HG02943 (cell line): ENCODE measurements around the gene DAAM1.
A peak's percentile ranks its signal among the peaks of the same experiment; 100 is the strongest.

Source experiments
- ATAC-seq: cut with Tn5 transposase; IDR thresholded peaks from one replicate; pipeline ENCODE4 v1.9.1; 2021; ENCODE audit warnings: mild to moderate bottlenecking, low read depth, moderate library complexity; ENCODE audit not compliant: unreplicated experiment

DAAM1 gene

GRCh38 chr14:59187118-59187517, 1.3 kb upstream of the DAAM1 start:
- ATAC-seq: no peak

DNA sequence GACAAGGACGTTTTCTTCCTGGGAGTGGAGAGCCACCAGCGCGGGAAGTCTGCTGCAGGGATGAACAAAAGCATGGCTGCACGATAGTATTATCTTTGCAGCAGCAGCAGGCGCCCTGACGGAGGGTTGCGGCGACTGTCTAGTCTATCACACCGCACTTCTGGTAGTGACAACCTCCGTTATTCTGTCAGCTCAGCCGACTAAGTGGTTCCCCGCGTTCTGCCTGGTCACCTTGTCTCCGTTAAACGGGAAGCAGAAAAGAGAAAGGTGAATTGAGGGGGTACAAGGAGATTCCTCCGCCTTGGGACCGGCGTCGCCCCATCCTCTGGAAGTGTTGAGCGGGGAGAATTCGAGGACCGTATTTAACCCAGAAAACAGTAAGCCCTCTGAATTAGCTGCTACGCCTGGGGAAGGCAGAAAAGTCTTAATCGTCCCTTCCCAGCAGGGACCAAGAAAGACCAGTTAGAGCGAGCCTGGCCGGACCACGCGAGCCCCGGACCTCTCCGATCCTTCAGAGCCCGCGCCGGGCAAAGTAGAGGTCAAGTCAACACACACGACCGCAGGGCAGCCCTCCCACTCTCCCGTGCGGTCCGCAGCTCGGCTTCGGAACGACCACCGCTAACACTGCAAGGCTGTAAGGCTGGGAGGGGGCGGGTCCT, 536 bp upstream of the DAAM1 start:
- peak; percentile 9 for ATAC-seq

DNA sequence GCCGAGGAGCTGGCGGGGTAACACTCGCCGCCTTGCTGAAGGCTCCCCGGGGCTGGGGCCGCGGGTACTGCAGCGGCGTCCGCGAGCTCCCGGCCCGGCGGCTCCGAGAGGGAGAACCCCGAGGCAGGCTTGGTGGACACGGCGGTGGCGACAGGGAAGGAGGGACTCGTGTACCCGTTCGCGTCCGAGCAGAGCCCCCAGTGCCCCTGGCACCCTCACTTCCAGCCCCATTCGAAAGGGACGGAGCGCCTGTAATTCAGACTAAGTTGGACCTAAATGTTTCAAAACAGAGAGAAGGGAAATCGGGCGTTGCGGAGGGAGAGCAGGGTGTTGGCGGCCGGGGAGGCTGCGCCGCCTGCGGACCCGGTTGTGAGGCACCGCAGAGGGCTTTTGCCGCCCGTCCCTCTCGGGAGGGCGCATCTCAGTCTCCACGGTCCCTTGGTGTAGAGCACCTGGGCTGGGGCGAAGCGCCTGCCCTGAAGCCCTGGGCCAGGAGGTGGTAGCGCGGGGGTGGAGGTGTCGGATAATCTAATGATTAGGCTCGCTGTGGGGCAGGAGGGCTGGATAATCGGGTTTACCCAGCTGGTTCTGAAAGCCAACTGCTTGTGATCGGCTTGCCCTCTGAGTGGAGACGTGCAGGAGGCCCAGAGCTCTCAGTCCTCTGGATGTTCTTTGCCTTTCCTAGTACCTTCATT, 771 bp downstream of the DAAM1 start:
- ATAC-seq: peak; percentile 16

DNA sequence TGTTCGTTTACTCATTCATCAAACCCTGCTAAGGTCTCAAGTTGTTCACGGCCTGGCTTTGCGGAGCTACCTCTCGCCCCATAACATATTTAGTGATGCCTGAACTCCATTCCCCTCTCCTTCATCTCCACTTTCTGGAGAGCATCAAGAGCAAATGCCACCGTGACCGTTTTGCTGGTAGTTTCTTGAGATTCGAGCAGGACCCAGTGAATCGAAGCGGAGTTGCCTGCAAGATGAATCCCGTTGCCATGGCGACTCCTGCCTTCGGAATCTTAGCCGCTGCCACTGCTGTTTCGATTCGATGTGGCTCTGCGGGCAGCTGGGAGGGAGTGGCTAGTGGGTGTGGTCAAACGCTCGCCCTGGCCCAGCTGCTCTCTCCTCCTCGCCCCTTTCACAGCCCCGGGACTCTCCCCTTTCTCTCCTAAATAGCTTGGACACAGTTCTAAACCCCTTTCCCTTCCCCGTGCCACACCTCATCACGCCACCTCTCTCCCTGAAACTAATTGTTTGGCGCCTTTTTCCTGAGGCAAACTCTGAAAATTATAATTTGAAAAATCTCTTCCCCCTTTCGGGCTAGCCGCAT, 1.4 kb downstream of the DAAM1 start:
- peak; percentile 54 for ATAC-seq

- ATAC-seq: no peak
Measured at GRCh38 chr14:59190372-59190771, 1.9 kb downstream of the DAAM1 start.

- no peak for ATAC-seq
Measured at GRCh38 chr14:59195912-59196311, 7.4 kb downstream of the DAAM1 start.

GRCh38 chr14:59197695-59198262, 9.3 kb downstream of the DAAM1 start:
- ATAC-seq: no peak

DNA sequence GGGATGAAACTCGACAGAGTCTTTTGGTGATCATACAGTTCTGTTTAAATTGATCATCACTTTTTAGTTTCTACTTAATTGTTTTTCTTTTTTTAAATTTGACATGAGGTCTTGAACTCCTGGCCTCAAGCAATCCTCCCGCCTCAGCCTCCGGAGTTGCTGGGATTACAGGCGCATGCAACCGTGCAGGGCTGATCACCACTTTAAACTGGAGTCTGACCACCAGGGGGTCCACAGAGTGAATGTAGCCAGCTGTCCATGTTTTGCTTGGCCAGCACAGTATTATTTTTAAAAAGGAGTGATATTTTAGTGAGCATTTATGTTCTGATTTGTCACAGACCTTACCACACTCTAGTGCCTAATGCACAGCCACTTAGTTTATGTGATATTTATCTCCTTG, 10.7 kb downstream of the DAAM1 start:
- ATAC-seq: no peak

- ATAC-seq: no peak
Measured at GRCh38 chr14:59199614-59200013, 11.1 kb downstream of the DAAM1 start.

- no peak for ATAC-seq
Measured at GRCh38 chr14:59200195-59200594, 11.7 kb downstream of the DAAM1 start.

GRCh38 chr14:59202031-59202430, 13.6 kb downstream of the DAAM1 start:
- ATAC-seq: no peak

GRCh38 chr14:59204305-59204704, 15.8 kb downstream of the DAAM1 start:
- no peak for ATAC-seq

- ATAC-seq: no peak
Measured at GRCh38 chr14:59206892-59207291, 18.4 kb downstream of the DAAM1 start.

DNA sequence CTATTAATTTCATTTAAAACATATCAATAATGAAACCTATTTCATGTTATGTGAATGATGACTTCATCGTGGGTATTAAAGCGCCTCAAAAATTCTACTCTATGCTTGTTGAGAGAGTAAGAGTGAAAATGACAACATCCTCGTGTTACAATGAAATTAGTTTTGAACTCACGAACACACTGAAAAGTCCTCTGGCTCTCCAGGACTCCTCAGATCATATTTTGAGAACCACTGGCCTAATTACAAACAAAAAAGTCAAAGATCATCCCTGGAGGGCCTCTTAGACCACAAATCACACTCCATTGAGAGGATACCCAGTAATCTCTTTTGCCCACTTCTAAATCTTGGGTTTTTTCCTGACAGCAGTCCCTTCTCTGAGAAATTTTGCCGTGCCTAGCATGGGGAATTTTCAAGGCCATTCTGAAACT, 19.1 kb downstream of the DAAM1 start:
- no peak for ATAC-seq

GRCh38 chr14:59208224-59208814, 19.9 kb downstream of the DAAM1 start:
- ATAC-seq: no peak

- no peak for ATAC-seq
Measured at GRCh38 chr14:59208954-59209353, 20.5 kb downstream of the DAAM1 start.

GRCh38 chr14:59210621-59211020, 22.2 kb downstream of the DAAM1 start:
- no peak for ATAC-seq

- ATAC-seq: no peak
Measured at GRCh38 chr14:59213368-59214315, 25.2 kb downstream of the DAAM1 start.

GRCh38 chr14:59214702-59215302, 26.3 kb downstream of the DAAM1 start:
- ATAC-seq: no peak

- ATAC-seq: no peak
Measured at GRCh38 chr14:59215322-59215721, 26.9 kb downstream of the DAAM1 start.
